GM23338 (cell line): ENCODE measurements around the gene FNDC4. TPM values are rescaled to one million over a fixed set of nuclear protein-coding genes. Genes with fewer than 3 reads are reported as not detected.

ENCODE experiments used
- polyA plus RNA-seq: library from polyadenylated mRNA; unstranded; fragments of >200 nt; fragmentation: Nextera tagmentation; extraction: Ambion mirVana; gene quantifications from 2 replicates; pipeline ENCODE4 v1.2.1, GENCODE V29; 2016
- small RNA-seq: library from RNA; depleted of rRNA; stranded (forward); fragments of <200 nt; gene quantifications from one replicate; pipeline ENCODE3, GENCODE V24; 2014; ENCODE audit warnings: low replicate concordance
- total RNA-seq: library from RNA; depleted of rRNA; stranded (reverse); fragments of >200 nt; shearing (Covaris generic); gene quantifications from 2 replicates; pipeline ENCODE4 v1.2.3, GENCODE V29; 2014; rRNA removed

FNDC4 gene
- total and polyA plus RNA-seq, 2 experiments from 2014 or later, result 5.9 to 13.3 TPM

Small RNA genes lying within 50 kb of the gene (small RNA-seq; reads per million reads assigned to genes)
- not detected for gene RNU6-986P

Other genes starting within 250 kb of the FNDC4 start
- gene SLC30A3, start 232.2 kb downstream of the FNDC4 start, total RNA-seq, result 5.1 and 8.3 TPM in 2 replicates
- 4.1 and 6.0 TPM in 2 replicates for gene SLC30A3, start 232.2 kb downstream of the FNDC4 start, polyA plus RNA-seq
- gene DNAJC5G, start 219.8 kb downstream of the FNDC4 start, total RNA-seq, result 0.39 and 0.59 TPM in 2 replicates
- not detected in 2 replicates for gene DNAJC5G, start 219.8 kb downstream of the FNDC4 start, polyA plus RNA-seq
- gene TRIM54, start 212.8 kb downstream of the FNDC4 start, total RNA-seq, result 3.3 and 4.5 TPM in 2 replicates
- 1.6 and 3.4 TPM in 2 replicates for gene TRIM54, start 212.8 kb downstream of the FNDC4 start, polyA plus RNA-seq
- 0.59 TPM in 1 of 2 replicates, not detected in the other for gene UCN, start 186.8 kb downstream of the FNDC4 start, total RNA-seq
- gene UCN, start 186.8 kb downstream of the FNDC4 start, polyA plus RNA-seq, result 0.30 and 0.99 TPM in 2 replicates
- 52.5 and 68.9 TPM in 2 replicates for gene MPV17, start 172.1 kb downstream of the FNDC4 start, total RNA-seq
- 93.1 and 94.2 TPM in 2 replicates for gene MPV17, start 172.1 kb downstream of the FNDC4 start, polyA plus RNA-seq
- gene GTF3C2, start 138.4 kb downstream of the FNDC4 start, total RNA-seq, result 110 and 118 TPM in 2 replicates
- 69.1 and 81.7 TPM in 2 replicates for gene GTF3C2, start 138.4 kb downstream of the FNDC4 start, polyA plus RNA-seq
- gene EIF2B4, start 124.9 kb downstream of the FNDC4 start, total RNA-seq, result 43.9 and 51.4 TPM in 2 replicates
- gene EIF2B4, start 124.9 kb downstream of the FNDC4 start, polyA plus RNA-seq, result 64.0 and 64.4 TPM in 2 replicates
- gene SNX17, start 124.6 kb downstream of the FNDC4 start, total RNA-seq, result 58.0 and 66.2 TPM in 2 replicates
- 32.6 and 34.0 TPM in 2 replicates for gene SNX17, start 124.6 kb downstream of the FNDC4 start, polyA plus RNA-seq
- 13.2 and 13.4 TPM in 2 replicates for gene ZNF513, start 114.5 kb downstream of the FNDC4 start, total RNA-seq
- gene ZNF513, start 114.5 kb downstream of the FNDC4 start, polyA plus RNA-seq, result 10.4 and 11.3 TPM in 2 replicates
- gene PPM1G, start 85.6 kb downstream of the FNDC4 start, total RNA-seq, result 178 and 183 TPM in 2 replicates
- gene PPM1G, start 85.6 kb downstream of the FNDC4 start, polyA plus RNA-seq, result 201 and 211 TPM in 2 replicates
- 118 and 128 TPM in 2 replicates for gene NRBP1, start 66.6 kb downstream of the FNDC4 start, total RNA-seq
- 73.4 and 75.0 TPM in 2 replicates for gene NRBP1, start 66.6 kb downstream of the FNDC4 start, polyA plus RNA-seq
- gene KRTCAP3, start 52.8 kb downstream of the FNDC4 start, total RNA-seq, result 6.6 and 15.8 TPM in 2 replicates
- 51.2 and 52.4 TPM in 2 replicates for gene KRTCAP3, start 52.8 kb downstream of the FNDC4 start, polyA plus RNA-seq
- gene IFT172, start 5.5 kb downstream of the FNDC4 start, total RNA-seq, result 17.2 and 17.6 TPM in 2 replicates
- gene IFT172, start 5.5 kb downstream of the FNDC4 start, polyA plus RNA-seq, result 8.9 and 9.1 TPM in 2 replicates
- gene GCKR, start 1.6 kb upstream of the FNDC4 start, total RNA-seq, result not detected in 2 replicates
- not detected in 2 replicates for gene GCKR, start 1.6 kb upstream of the FNDC4 start, polyA plus RNA-seq
- gene ZNF512, start 87.8 kb upstream of the FNDC4 start, total RNA-seq, result 26.5 and 38.4 TPM in 2 replicates
- gene ZNF512, start 87.8 kb upstream of the FNDC4 start, polyA plus RNA-seq, result 21.8 and 26.0 TPM in 2 replicates
- 1.7 and 1.9 TPM in 2 replicates for gene CCDC121, start 133.8 kb upstream of the FNDC4 start, total RNA-seq
- gene CCDC121, start 133.8 kb upstream of the FNDC4 start, polyA plus RNA-seq, result 1.6 and 2.1 TPM in 2 replicates
- 40.3 and 41.2 TPM in 2 replicates for gene GPN1, start 133.8 kb upstream of the FNDC4 start, total RNA-seq
- gene GPN1, start 133.8 kb upstream of the FNDC4 start, polyA plus RNA-seq, result 20.8 and 23.7 TPM in 2 replicates
- gene SUPT7L, start 168.4 kb upstream of the FNDC4 start, total RNA-seq, result 16.5 and 17.7 TPM in 2 replicates
- gene SUPT7L, start 168.4 kb upstream of the FNDC4 start, polyA plus RNA-seq, result 13.5 and 13.7 TPM in 2 replicates
- gene SLC4A1AP, start 168.7 kb upstream of the FNDC4 start, total RNA-seq, result 19.0 and 24.3 TPM in 2 replicates
- gene SLC4A1AP, start 168.7 kb upstream of the FNDC4 start, polyA plus RNA-seq, result 25.2 and 29.2 TPM in 2 replicates